ENCODE measurements around the gene RNF148.

The RNF148 gene

GRCh38 chr7:122675011-122675410, 27.7 kb downstream of the RNF148 start:
- Histone ChIP-seq H3K4me3 (ENCODE audit: low read depth in 1 of 2, low read length in 2 of 2) (peak overlapping the region in 1 of 2 donors; percentile 32), H3K27me3 (ENCODE audit: low read depth, low read length) (no peaks in the 10 kb centered on the region), H3K4me1 (ENCODE audit: control insufficient read depth in 1 of 2, insufficient read depth in 2 of 2, low read length in 2 of 2) (no peaks in the 10 kb centered on the region), H3K36me3 (ENCODE audit: control insufficient read depth in 1 of 2, insufficient read depth in 2 of 2, low read length in 2 of 2) (no peaks in the 10 kb centered on the region), H3K27ac (ENCODE audit: low read length) (no peak overlapping the region), H3K9me3 (ENCODE audit: control insufficient read depth in 1 of 2, low read length in 2 of 2) (no peaks in the 10 kb centered on the region)

GRCh38 chr7:122674502-122674901, 28.2 kb downstream of the RNF148 start:
- peak overlapping the region; percentile 27 to 32 for H3K4me3 ChIP-seq (ENCODE audit: low read depth in 1 of 2, low read length in 2 of 2)
- H3K4me1 ChIP-seq (ENCODE audit: control insufficient read depth in 1 of 2, insufficient read depth in 2 of 2, low read length in 2 of 2), result no peaks in the 10 kb centered on the region
- H3K27ac ChIP-seq (ENCODE audit: low read length), result no peak overlapping the region
- no peaks in the 10 kb centered on the region for H3K27me3 ChIP-seq (ENCODE audit: low read depth, low read length)
- H3K36me3 ChIP-seq (ENCODE audit: control insufficient read depth in 1 of 2, insufficient read depth in 2 of 2, low read length in 2 of 2), result no peaks in the 10 kb centered on the region
- H3K9me3 ChIP-seq (ENCODE audit: control insufficient read depth in 1 of 2, low read length in 2 of 2), result no peaks in the 10 kb centered on the region

GRCh38 chr7:122673951-122674350, 28.8 kb downstream of the RNF148 start:
- no peak overlapping the region for H3K27ac ChIP-seq (ENCODE audit: low read length)
- H3K4me1 ChIP-seq (ENCODE audit: control insufficient read depth in 1 of 2, insufficient read depth in 2 of 2, low read length in 2 of 2), result no peaks in the 10 kb centered on the region
- no peak overlapping the region for H3K4me3 ChIP-seq (ENCODE audit: low read depth in 1 of 2, low read length in 2 of 2)
- H3K27me3 ChIP-seq (ENCODE audit: low read depth, low read length), result no peaks in the 10 kb centered on the region
- no peaks in the 10 kb centered on the region for H3K9me3 ChIP-seq (ENCODE audit: control insufficient read depth in 1 of 2, low read length in 2 of 2)
- H3K36me3 ChIP-seq (ENCODE audit: control insufficient read depth in 1 of 2, insufficient read depth in 2 of 2, low read length in 2 of 2), result no peaks in the 10 kb centered on the region

GRCh38 chr7:122672536-122672935, 30.2 kb downstream of the RNF148 start:
- no peaks in the 10 kb centered on the region for H3K36me3 ChIP-seq (ENCODE audit: control insufficient read depth in 1 of 2, insufficient read depth in 2 of 2, low read length in 2 of 2)
- no peak overlapping the region for H3K4me3 ChIP-seq (ENCODE audit: low read depth in 1 of 2, low read length in 2 of 2)
- no peak overlapping the region for H3K27ac ChIP-seq (ENCODE audit: low read length)
- no peaks in the 10 kb centered on the region for H3K27me3 ChIP-seq (ENCODE audit: low read depth, low read length)
- no peaks in the 10 kb centered on the region for H3K4me1 ChIP-seq (ENCODE audit: control insufficient read depth in 1 of 2, insufficient read depth in 2 of 2, low read length in 2 of 2)
- no peaks in the 10 kb centered on the region for H3K9me3 ChIP-seq (ENCODE audit: control insufficient read depth in 1 of 2, low read length in 2 of 2)

GRCh38 chr7:122663733-122664132, 39.0 kb downstream of the RNF148 start:
- H3K36me3 ChIP-seq (ENCODE audit: control insufficient read depth in 1 of 2, insufficient read depth in 2 of 2, low read length in 2 of 2), result no peaks in the 10 kb centered on the region
- H3K4me3 ChIP-seq (ENCODE audit: low read depth in 1 of 2, low read length in 2 of 2), result no peak overlapping the region
- no peaks in the 10 kb centered on the region for H3K9me3 ChIP-seq (ENCODE audit: control insufficient read depth in 1 of 2, low read length in 2 of 2)
- H3K27me3 ChIP-seq (ENCODE audit: low read depth, low read length), result no peaks in the 10 kb centered on the region
- H3K27ac ChIP-seq (ENCODE audit: low read length), result no peak overlapping the region
- H3K4me1 ChIP-seq (ENCODE audit: control insufficient read depth in 1 of 2, insufficient read depth in 2 of 2, low read length in 2 of 2), result no peaks in the 10 kb centered on the region

- no peaks in the 10 kb centered on the region for H3K9me3 ChIP-seq (ENCODE audit: control insufficient read depth in 1 of 2, low read length in 2 of 2)
- H3K4me3 ChIP-seq (ENCODE audit: low read depth in 1 of 2, low read length in 2 of 2), result no peak overlapping the region
- H3K4me1 ChIP-seq (ENCODE audit: control insufficient read depth in 1 of 2, insufficient read depth in 2 of 2, low read length in 2 of 2), result no peaks in the 10 kb centered on the region
- no peaks in the 10 kb centered on the region for H3K36me3 ChIP-seq (ENCODE audit: control insufficient read depth in 1 of 2, insufficient read depth in 2 of 2, low read length in 2 of 2)
- no peak overlapping the region for H3K27ac ChIP-seq (ENCODE audit: low read length)
- no peaks in the 10 kb centered on the region for H3K27me3 ChIP-seq (ENCODE audit: low read depth, low read length)
Observed at GRCh38 chr7:122658856-122659255, 43.9 kb downstream of the RNF148 start.

- H3K4me3 ChIP-seq (ENCODE audit: low read depth in 1 of 2, low read length in 2 of 2), result no peak overlapping the region
- H3K36me3 ChIP-seq (ENCODE audit: control insufficient read depth in 1 of 2, insufficient read depth in 2 of 2, low read length in 2 of 2), result no peaks in the 10 kb centered on the region
- no peaks in the 10 kb centered on the region for H3K27me3 ChIP-seq (ENCODE audit: low read depth, low read length)
- no peaks in the 10 kb centered on the region for H3K9me3 ChIP-seq (ENCODE audit: control insufficient read depth in 1 of 2, low read length in 2 of 2)
- H3K27ac ChIP-seq (ENCODE audit: low read length), result no peak overlapping the region
- H3K4me1 ChIP-seq (ENCODE audit: control insufficient read depth in 1 of 2, insufficient read depth in 2 of 2, low read length in 2 of 2), result no peaks in the 10 kb centered on the region
Observed at GRCh38 chr7:122653685-122654084, 49.0 kb downstream of the RNF148 start.

GRCh38 chr7:122652876-122653275, 49.8 kb downstream of the RNF148 start:
- H3K4me3 ChIP-seq (ENCODE audit: low read depth in 1 of 2, low read length in 2 of 2), result no peak overlapping the region
- no peak overlapping the region for H3K27ac ChIP-seq (ENCODE audit: low read length)
- H3K9me3 ChIP-seq (ENCODE audit: control insufficient read depth in 1 of 2, low read length in 2 of 2), result no peaks in the 10 kb centered on the region
- H3K27me3 ChIP-seq (ENCODE audit: low read depth, low read length), result no peaks in the 10 kb centered on the region
- H3K4me1 ChIP-seq (ENCODE audit: control insufficient read depth in 1 of 2, insufficient read depth in 2 of 2, low read length in 2 of 2), result no peaks in the 10 kb centered on the region
- no peaks in the 10 kb centered on the region for H3K36me3 ChIP-seq (ENCODE audit: control insufficient read depth in 1 of 2, insufficient read depth in 2 of 2, low read length in 2 of 2)

Measured in muscle layer of duodenum (tissue), 2 donors.